Keratinocyte (primary cell): ENCODE results near the gene ZSCAN16.

ENCODE experiments used
- CTCF ChIP-seq, 3 experiments: IDR thresholded peaks in 1 of 3; conservative IDR thresholded peaks in 1 of 3; optimal IDR thresholded peaks in 1 of 3; 2 replicates in 2 of 3; 3 replicates in 1 of 3; pipeline versions ENCODE3 to v1.5.1; 2011; ENCODE audit warnings: low read length in 3 of 3, mild to moderate bottlenecking in 3 of 3, moderate library complexity in 2 of 3, control low read depth in 1 of 3, inconsistent platforms in 1 of 3; ENCODE audit not compliant: insufficient read depth in 2 of 3; ENCODE audit errors: extremely low read depth in 1 of 3
- EZH2 ChIP-seq: IDR thresholded peaks from one replicate; pipeline ENCODE4 v1.6.1; 2012; ENCODE audit warnings: inconsistent platforms, mild to moderate bottlenecking, low read length, moderate library complexity

- no peak for TF ChIP-seq CTCF (optimal IDR thresholded peaks at IDR 0.05 in 1 of 3, IDR thresholded peaks at IDR 0.05 in 1 of 3, conservative IDR thresholded peaks at IDR 0.05 in 1 of 3; ENCODE audit: extremely low read depth in 1 of 3, insufficient read depth in 2 of 3, low read length in 3 of 3)
- no peak for TF ChIP-seq EZH2
These were observed 42.7 kb downstream of the ZSCAN16 start for GRCh38 chr6:28167068-28167467.
